ENCODE measurements around the gene TGFBR2.

Gene TGFBR2

DNA sequence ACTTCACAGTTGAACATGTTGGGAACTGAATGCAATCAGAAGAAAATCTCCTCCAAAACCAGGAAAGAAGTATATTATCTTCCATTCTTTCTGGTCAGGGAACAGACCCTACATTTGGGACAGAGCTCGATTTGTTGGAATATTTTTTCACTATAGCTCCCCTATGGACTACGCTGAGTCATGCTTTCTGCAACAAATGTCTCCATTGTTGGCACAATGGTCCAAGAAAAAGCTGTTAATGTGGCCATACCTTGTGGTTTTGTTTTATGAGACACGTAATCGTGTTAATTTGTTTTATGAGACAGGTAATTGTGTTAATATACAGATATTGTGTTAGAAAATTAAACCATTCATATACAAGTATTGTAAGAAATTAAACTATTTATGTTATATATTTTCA, 101.4 kb downstream of the TGFBR2 start:
- Histone ChIP-seq H3K4me2 (ENCODE audit: low read length) (no peak overlapping the region), H3K79me2 (ENCODE audit: low read length) (no peaks in the 10 kb centered on the region), H3K27me3 (ENCODE audit: low read depth, low read length) (no peaks in the 10 kb centered on the region), H3K4me3 (ENCODE audit: low read length) (no peak overlapping the region), H3K27ac (ENCODE audit: low read length) (no peak overlapping the region), H3K9me3 (ENCODE audit: insufficient read depth, low read length) (0 out of 2 replicates have a peak, but pooled peaks cover 7% of the 10 kb centered on the region), H3K4me1 (ENCODE audit: low read length) (no peaks in the 10 kb centered on the region; the same call in 1 of the 2 replicates), H3K36me3 (replicated peaks; ENCODE audit: low read depth, low read length) (peaks cover 7% of the 10 kb centered on the region), H4K20me1 (ENCODE audit: insufficient read depth, low read length) (no peaks in the 10 kb centered on the region), H2AFZ (ENCODE audit: low read depth, low read length) (no peak overlapping the region), H3K9ac (ENCODE audit: low read length) (no peak overlapping the region)
- no peak for TF ChIP-seq EZH2phosphoT487 (IDR thresholded peaks at IDR 0.05; ENCODE audit: low read depth)
- TF ChIP-seq, protein P1, sequence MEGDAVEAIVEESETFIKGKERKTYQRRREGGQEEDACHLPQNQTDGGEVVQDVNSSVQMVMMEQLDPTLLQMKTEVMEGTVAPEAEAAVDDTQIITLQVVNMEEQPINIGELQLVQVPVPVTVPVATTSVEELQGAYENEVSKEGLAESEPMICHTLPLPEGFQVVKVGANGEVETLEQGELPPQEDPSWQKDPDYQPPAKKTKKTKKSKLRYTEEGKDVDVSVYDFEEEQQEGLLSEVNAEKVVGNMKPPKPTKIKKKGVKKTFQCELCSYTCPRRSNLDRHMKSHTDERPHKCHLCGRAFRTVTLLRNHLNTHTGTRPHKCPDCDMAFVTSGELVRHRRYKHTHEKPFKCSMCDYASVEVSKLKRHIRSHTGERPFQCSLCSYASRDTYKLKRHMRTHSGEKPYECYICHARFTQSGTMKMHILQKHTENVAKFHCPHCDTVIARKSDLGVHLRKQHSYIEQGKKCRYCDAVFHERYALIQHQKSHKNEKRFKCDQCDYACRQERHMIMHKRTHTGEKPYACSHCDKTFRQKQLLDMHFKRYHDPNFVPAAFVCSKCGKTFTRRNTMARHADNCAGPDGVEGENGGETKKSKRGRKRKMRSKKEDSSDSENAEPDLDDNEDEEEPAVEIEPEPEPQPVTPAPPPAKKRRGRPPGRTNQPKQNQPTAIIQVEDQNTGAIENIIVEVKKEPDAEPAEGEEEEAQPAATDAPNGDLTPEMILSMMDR (IDR thresholded peaks at IDR 0.05; ENCODE audit: low read depth, low read length), result no peak

DNA sequence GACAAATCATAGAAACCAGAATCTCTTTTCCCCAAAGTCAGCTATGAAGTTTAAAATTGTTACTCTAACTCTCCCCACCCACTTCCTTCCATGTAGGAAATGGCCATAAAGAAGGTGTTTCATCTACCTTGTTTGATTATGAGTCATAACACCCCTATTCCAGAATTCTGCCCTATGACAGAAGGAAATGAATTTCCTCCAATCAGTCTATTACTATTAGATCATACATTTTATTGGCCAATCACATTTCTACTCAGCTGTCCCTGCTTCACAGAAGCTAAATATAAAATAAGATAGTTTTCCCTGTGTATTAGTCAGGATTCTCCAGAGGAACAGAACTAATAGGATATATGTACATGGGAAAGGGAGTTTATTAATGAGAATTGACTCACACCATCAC, 102.1 kb downstream of the TGFBR2 start:
- Histone ChIP-seq H3K27ac (ENCODE audit: low read length) (no peak overlapping the region), H3K9me3 (ENCODE audit: insufficient read depth, low read length) (0 out of 2 replicates have a peak, but pooled peaks cover under 1% of the 10 kb centered on the region), H3K9ac (ENCODE audit: low read length) (no peak overlapping the region), H4K20me1 (ENCODE audit: insufficient read depth, low read length) (no peaks in the 10 kb centered on the region), H3K79me2 (ENCODE audit: low read length) (no peaks in the 10 kb centered on the region), H3K27me3 (ENCODE audit: low read depth, low read length) (no peaks in the 10 kb centered on the region), H3K4me1 (ENCODE audit: low read length) (no peaks in the 10 kb centered on the region; the same call in 1 of the 2 replicates), H3K36me3 (replicated peaks; ENCODE audit: low read depth, low read length) (peaks cover under 1% of the 10 kb centered on the region), H3K4me3 (ENCODE audit: low read length) (no peak overlapping the region), H2AFZ (ENCODE audit: low read depth, low read length) (no peak overlapping the region), H3K4me2 (ENCODE audit: low read length) (no peak overlapping the region)
- TF ChIP-seq, protein P1 (IDR thresholded peaks at IDR 0.05; ENCODE audit: low read depth, low read length), result no peak
- no peak for TF ChIP-seq EZH2phosphoT487 (IDR thresholded peaks at IDR 0.05; ENCODE audit: low read depth)

DNA sequence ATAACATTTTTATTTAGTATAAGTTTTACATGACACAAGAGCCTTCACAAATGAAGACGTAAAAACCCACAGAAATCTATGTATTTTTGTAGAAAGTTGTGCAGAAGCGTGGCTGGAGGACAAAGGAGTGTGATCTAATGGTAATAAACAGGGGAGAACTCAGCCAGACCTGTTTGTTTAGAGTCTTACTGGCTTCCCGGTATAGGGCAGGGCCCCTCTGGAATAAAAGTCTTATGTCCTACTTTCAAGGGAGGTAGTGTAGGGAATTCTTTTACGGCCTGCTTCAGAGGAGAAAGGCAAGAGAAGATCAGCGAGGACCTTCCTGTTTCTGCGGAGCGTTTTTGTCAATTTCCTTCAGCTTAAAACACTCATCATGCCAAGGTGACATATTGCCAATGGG, 103.6 kb downstream of the TGFBR2 start:
- H3K9ac ChIP-seq (ENCODE audit: low read length), result no peak overlapping the region
- H3K4me2 ChIP-seq (ENCODE audit: low read length), result no peak overlapping the region
- TF ChIP-seq, protein P1 (IDR thresholded peaks at IDR 0.05; ENCODE audit: low read depth, low read length), result no peak
- TF ChIP-seq EZH2phosphoT487 (IDR thresholded peaks at IDR 0.05; ENCODE audit: low read depth), result no peak
- no peaks in the 10 kb centered on the region for H4K20me1 ChIP-seq (ENCODE audit: insufficient read depth, low read length)
- H3K79me2 ChIP-seq (ENCODE audit: low read length), result no peaks in the 10 kb centered on the region
- no peak overlapping the region for H2AFZ ChIP-seq (ENCODE audit: low read depth, low read length)
- no peak overlapping the region for H3K27ac ChIP-seq (ENCODE audit: low read length)
- no peaks in the 10 kb centered on the region for H3K36me3 ChIP-seq (replicated peaks; ENCODE audit: low read depth, low read length)
- H3K9me3 ChIP-seq (ENCODE audit: insufficient read depth, low read length), result no peaks in the 10 kb centered on the region
- H3K4me3 ChIP-seq (ENCODE audit: low read length), result no peak overlapping the region
- H3K4me1 ChIP-seq (ENCODE audit: low read length), result no peaks in the 10 kb centered on the region; the same call in 1 of the 2 replicates
- no peaks in the 10 kb centered on the region for H3K27me3 ChIP-seq (ENCODE audit: low read depth, low read length)

DNA sequence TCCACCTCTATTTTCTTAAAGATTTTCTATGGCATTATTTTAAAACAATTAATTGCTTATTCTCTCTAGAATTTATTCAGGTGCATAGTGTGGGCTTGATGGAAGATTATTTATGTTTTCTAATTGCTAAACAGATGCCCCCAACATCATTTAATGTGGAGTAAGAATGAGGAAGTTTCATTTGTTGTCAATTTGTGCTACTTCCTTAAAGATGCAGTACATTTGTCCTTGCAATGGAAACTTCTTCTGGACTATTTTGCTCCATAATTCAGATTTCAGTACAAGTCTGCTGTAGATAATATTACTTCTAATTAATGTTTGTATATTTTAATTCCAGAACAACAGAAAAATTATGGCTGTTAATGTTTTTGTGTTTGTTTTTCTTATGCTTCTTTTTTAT, 104.8 kb downstream of the TGFBR2 start:
- Histone ChIP-seq H3K9ac (ENCODE audit: low read length) (no peak overlapping the region), H3K27me3 (ENCODE audit: low read depth, low read length) (no peaks in the 10 kb centered on the region), H3K4me3 (ENCODE audit: low read length) (no peak overlapping the region), H3K4me2 (ENCODE audit: low read length) (no peak overlapping the region), H3K9me3 (ENCODE audit: insufficient read depth, low read length) (no peaks in the 10 kb centered on the region), H2AFZ (ENCODE audit: low read depth, low read length) (no peak overlapping the region), H3K36me3 (replicated peaks; ENCODE audit: low read depth, low read length) (no peaks in the 10 kb centered on the region), H4K20me1 (ENCODE audit: insufficient read depth, low read length) (no peaks in the 10 kb centered on the region), H3K4me1 (ENCODE audit: low read length) (no peaks in the 10 kb centered on the region; the same call in 1 of the 2 replicates), H3K79me2 (ENCODE audit: low read length) (no peaks in the 10 kb centered on the region), H3K27ac (ENCODE audit: low read length) (no peak overlapping the region)
- TF ChIP-seq, protein P1 (IDR thresholded peaks at IDR 0.05; ENCODE audit: low read depth, low read length), result no peak
- TF ChIP-seq EZH2phosphoT487 (IDR thresholded peaks at IDR 0.05; ENCODE audit: low read depth), result no peak
